Head of caudate nucleus (tissue), 42 donors: ENCODE measurements around the gene PARP15.

Experiments
- DNase-seq, 42 donors: peaks; one replicate each; pipeline versions ENCODE4 v3.0.0 to v3.0.0-alpha.2; 2020 to 2021; ENCODE audit warnings: mixed read lengths in 7 of 42
- intact Hi-C: fragments of 100-400 bp; cut with DNase I; formaldehyde crosslinking; loops from one replicate; pipeline ENCODE4 v1.15.0; 2022

PARP15 gene

GRCh38 chr3:122603056-122603455 lies 25.6 kb downstream of the PARP15 start:
- DNase-seq: no peak
- intact Hi-C loops: no loop called here

- no peak for DNase-seq
- intact Hi-C loops: no loop called here
Observed at GRCh38 chr3:122606330-122606729, 28.9 kb downstream of the PARP15 start.

DNA sequence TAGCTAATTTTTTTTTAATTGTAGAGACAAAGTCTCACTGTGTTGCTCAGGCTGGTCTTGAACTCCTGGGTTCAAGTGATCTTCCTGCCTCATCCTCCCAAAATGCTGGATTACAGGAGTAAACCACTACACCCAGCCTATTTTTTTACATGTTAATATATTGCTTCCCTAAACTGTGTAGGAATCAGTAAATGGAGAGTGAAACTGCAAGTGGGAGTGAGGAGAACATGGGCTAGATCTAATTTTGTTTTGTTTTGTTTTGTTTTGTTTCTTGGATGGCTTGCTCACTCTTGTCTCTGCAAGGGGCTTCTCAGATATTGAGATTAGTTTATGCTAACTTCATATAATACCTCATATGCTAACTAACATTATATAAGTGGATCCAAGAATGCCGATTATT lies 31.5 kb downstream of the PARP15 start:
- no peak for DNase-seq
- intact Hi-C loops: no loop called here

- intact Hi-C loops: no loop called here
Observed at GRCh38 chr3:122609798-122610559, 32.5 kb downstream of the PARP15 start.

GRCh38 chr3:122612696-122613095 lies 35.2 kb downstream of the PARP15 start:
- intact Hi-C loops: no loop called here
- no peak for DNase-seq

More at GRCh38 chr3:122609798-122610559, 32.5 kb downstream of the PARP15 start:
- DNase-seq: no peak

DNA sequence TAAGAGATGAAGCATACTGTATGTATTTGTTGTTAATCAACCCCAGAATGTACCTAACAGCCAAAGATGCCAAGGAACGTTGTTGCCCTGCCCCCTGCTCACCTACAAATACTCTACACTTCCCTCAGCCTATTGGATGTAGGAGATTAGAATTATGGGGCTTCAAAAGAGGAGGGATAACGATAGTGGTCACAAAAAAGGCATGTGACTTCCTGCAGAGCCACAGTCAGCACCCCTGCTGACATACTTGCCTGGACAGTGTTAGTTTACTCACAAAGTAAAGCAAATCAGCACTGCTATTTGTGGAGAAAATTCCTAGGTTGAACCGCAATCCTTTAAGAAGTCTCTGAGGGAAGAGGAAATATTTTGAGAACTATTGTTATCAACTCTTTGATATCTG lies 37.9 kb downstream of the PARP15 start:
- no peak for DNase-seq
- intact Hi-C loops: no loop called here

GRCh38 chr3:122618614-122619013 lies 41.2 kb downstream of the PARP15 start:
- DNase-seq: no peak
- intact Hi-C loops: no loop called here

DNA sequence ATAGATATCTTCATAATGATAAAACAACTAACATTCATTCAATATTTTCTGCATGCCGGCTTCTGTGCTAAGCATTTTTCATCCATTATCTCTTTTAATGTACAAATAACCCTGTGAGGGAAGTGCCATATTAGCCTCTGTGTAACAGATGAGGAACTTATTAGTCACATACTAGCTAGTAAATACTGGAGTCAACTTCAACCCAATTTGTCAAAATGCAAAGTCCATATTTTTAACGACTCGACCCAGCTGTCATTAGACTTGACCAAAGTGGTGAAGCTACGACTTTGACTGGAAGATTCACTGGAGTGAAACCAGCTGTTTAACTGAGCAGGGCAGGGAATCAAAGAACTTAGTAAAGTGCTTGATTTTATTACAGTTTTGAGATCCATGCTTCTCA lies 41.6 kb downstream of the PARP15 start:
- DNase-seq: no peak
- intact Hi-C loops: no loop called here

- intact Hi-C loops: no loop called here
Observed at GRCh38 chr3:122620399-122620798, 42.9 kb downstream of the PARP15 start.

GRCh38 chr3:122621112-122621511 lies 43.7 kb downstream of the PARP15 start:
- no peak for DNase-seq
- intact Hi-C loops: no loop called here

More at GRCh38 chr3:122620399-122620798, 42.9 kb downstream of the PARP15 start:
- DNase-seq: no peak

- intact Hi-C loops: no loop called here
- no peak for DNase-seq
Observed at GRCh38 chr3:122623031-122623829, 45.8 kb downstream of the PARP15 start.

DNA sequence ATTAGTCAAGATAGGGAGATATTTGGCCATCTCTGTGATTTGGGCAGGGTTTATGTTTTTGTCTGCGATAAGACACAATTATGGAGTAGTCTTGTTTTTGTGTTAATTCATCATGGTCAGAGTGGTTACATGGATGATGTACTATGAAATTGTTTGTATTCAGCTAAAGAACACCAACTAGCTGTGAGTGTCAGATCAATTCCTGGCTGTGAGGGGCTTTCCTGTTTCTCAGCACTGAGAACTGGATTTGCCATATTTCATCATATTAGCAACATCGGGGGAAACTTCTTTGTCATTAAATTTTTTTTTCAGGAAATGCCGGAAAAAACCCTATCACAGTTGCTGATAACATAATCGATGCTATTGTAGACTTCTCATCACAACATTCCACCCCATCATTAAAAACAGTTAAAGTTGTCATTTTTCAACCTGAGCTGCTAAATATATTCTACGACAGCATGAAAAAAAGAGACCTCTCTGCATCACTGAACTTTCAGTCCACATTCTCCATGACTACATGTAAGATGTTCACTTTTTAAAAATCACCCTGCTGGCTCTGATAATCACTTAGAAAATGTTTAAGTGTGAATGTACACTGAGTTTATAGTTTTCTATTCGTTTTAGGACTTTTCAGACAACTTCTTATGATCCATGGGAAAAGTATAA lies 49.2 kb downstream of the PARP15 start:
- no peak for DNase-seq
- intact Hi-C loops: no loop called here

DNA sequence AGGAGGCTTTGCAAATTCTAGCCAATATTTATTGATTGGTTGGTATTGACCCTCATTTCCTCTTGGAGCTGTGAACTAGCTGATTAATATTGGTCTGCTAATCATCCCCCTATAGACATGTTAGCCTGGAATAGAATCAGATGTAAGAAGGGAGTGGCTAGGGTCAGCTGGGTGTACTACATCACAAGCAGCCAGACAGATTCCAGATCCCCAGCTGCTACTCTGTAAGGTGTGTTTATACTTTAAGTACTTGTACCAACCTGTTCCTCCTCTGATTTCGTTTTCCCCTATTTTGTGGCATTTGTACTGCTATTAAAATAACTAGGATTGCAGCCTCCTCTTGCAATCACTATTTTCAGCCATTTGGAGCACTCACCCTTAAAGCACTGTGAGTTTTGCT lies 49.9 kb downstream of the PARP15 start:
- intact Hi-C loops: no loop called here
- DNase-seq: no peak

GRCh38 chr3:122628567-122628966 lies 51.1 kb downstream of the PARP15 start:
- intact Hi-C loops: no loop called here
- no peak for DNase-seq

GRCh38 chr3:122629763-122630162 lies 52.3 kb downstream of the PARP15 start:
- intact Hi-C loops: no loop called here

GRCh38 chr3:122635789-122636188 lies 58.3 kb downstream of the PARP15 start:
- intact Hi-C loops: no loop called here
- no peak for DNase-seq

More at GRCh38 chr3:122629763-122630162, 52.3 kb downstream of the PARP15 start:
- DNase-seq: no peak

- intact Hi-C loops: no loop called here
- DNase-seq: no peak
Observed at GRCh38 chr3:122636697-122637096, 59.2 kb downstream of the PARP15 start.

DNA sequence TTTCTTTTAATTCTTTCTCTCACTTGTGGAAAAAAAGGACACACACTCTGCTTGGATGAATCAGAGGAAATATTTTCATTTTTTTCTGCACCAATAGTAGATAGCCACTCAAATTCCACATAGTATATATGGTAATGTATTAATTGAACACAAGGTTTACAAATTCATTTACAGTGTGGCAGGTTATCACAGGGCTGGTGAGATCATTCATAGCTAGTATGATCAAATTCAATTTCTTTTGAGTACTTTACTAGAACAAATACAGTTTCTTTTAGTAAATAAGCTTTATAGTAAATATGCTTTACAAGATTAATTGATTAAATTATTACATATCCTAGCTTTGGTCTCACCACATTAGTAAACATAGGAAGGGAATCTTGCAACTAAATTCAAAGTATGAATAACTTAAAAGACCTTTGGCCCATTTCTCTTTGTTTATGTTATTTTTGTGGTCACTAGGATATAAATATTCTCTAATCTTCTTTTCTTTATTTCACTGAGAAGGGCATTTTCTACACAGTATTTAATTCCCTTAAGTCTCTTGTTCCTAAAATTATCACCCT lies 63.1 kb downstream of the PARP15 start:
- DNase-seq: no peak
- intact Hi-C loops: no loop called here

- DNase-seq: no peak
- intact Hi-C loops: no loop called here
Observed at GRCh38 chr3:122642935-122643334, 65.5 kb downstream of the PARP15 start.
